Measurements from ENCODE around the gene IGF1R.

IGF1R gene

GRCh38 chr15:98720577-98721565, 72.5 kb downstream of the IGF1R start:
- Histone ChIP-seq H3K9me3 (ENCODE audit: low read length) (no peaks in the 10 kb centered on the region), H2AFZ (ENCODE audit: low read depth, low read length) (no peak overlapping the region), H3K27me3 (ENCODE audit: insufficient read depth, low read length) (no peaks in the 10 kb centered on the region), H3K4me1 (ENCODE audit: insufficient read depth, low read length) (peaks cover 44% of the 10 kb centered on the region), H3K36me3 (ENCODE audit: insufficient read depth, low read length) (no peaks in the 10 kb centered on the region), H3K4me3 (ENCODE audit: low read length) (no peak overlapping the region)

- Histone ChIP-seq H3K4me1 (ENCODE audit: insufficient read depth, low read length) (peaks cover 43% of the 10 kb centered on the region), H3K36me3 (ENCODE audit: insufficient read depth, low read length) (no peaks in the 10 kb centered on the region), H3K27me3 (ENCODE audit: insufficient read depth, low read length) (no peaks in the 10 kb centered on the region), H3K9me3 (ENCODE audit: low read length) (no peaks in the 10 kb centered on the region), H2AFZ (ENCODE audit: low read depth, low read length) (no peak overlapping the region), H3K4me3 (ENCODE audit: low read length) (no peak overlapping the region)
Observed at GRCh38 chr15:98722209-98722608, 73.9 kb downstream of the IGF1R start.

DNA sequence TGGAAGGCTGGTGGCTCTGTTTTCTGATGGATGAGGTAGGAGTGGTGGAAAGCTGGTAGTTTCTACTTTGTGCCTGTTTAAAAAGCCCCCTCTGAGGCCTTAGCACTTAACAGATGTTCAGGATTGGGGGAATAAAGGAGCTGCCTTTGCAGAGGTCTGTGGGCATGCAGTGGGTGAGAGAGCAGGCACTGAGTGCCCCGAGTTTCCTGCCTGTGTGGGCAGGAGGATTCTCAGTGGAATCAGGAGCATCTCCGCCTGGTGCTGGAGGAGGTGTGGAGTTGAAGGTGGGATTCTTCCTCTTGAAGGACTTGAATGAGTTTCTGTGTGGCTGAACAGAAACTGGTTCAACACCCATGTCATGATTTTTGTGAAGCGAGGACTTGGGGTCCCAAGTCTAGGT, 74.3 kb downstream of the IGF1R start:
- Histone ChIP-seq H2AFZ (ENCODE audit: low read depth, low read length) (no peak overlapping the region), H3K27me3 (ENCODE audit: insufficient read depth, low read length) (no peaks in the 10 kb centered on the region), H3K36me3 (ENCODE audit: insufficient read depth, low read length) (no peaks in the 10 kb centered on the region), H3K9me3 (ENCODE audit: low read length) (no peaks in the 10 kb centered on the region), H3K4me1 (ENCODE audit: insufficient read depth, low read length) (peaks cover 47% of the 10 kb centered on the region), H3K4me3 (ENCODE audit: low read length) (no peak overlapping the region)

GRCh38 chr15:98723195-98723594, 74.9 kb downstream of the IGF1R start:
- no peak overlapping the region for H3K4me3 ChIP-seq (ENCODE audit: low read length)
- peaks cover 47% of the 10 kb centered on the region for H3K4me1 ChIP-seq (ENCODE audit: insufficient read depth, low read length)
- H3K27me3 ChIP-seq (ENCODE audit: insufficient read depth, low read length): no peaks in the 10 kb centered on the region
- no peak overlapping the region for H2AFZ ChIP-seq (ENCODE audit: low read depth, low read length)
- no peaks in the 10 kb centered on the region for H3K36me3 ChIP-seq (ENCODE audit: insufficient read depth, low read length)
- no peaks in the 10 kb centered on the region for H3K9me3 ChIP-seq (ENCODE audit: low read length)

GRCh38 chr15:98724048-98724447, 75.7 kb downstream of the IGF1R start:
- Histone ChIP-seq H3K4me3 (ENCODE audit: low read length) (no peak overlapping the region), H3K4me1 (ENCODE audit: insufficient read depth, low read length) (peaks cover 46% of the 10 kb centered on the region), H2AFZ (ENCODE audit: low read depth, low read length) (no peak overlapping the region), H3K36me3 (ENCODE audit: insufficient read depth, low read length) (no peaks in the 10 kb centered on the region), H3K27me3 (ENCODE audit: insufficient read depth, low read length) (no peaks in the 10 kb centered on the region), H3K9me3 (ENCODE audit: low read length) (no peaks in the 10 kb centered on the region)

DNA sequence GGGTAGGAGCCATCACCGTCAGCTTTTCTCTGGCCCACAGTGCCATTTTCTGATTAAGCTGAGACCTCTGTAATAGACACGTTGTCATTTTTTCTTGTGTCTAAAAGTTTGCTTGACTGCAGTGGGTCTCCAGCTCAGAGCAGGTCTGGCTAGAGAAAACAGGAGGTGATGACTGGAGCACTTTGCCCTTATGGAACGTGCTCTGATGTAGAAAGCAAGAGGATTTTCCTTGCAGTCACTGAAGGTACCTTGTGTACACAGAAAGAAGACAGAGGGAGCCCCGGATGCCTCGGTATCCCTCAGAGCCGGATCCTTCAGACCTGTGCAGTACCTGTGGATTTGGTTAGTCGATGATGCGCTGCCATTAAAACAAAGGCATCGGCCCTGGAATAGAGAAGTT, 76.2 kb downstream of the IGF1R start:
- Histone ChIP-seq H3K9me3 (ENCODE audit: low read length) (no peaks in the 10 kb centered on the region), H3K4me3 (ENCODE audit: low read length) (no peak overlapping the region), H3K4me1 (ENCODE audit: insufficient read depth, low read length) (peaks cover 46% of the 10 kb centered on the region), H3K27me3 (ENCODE audit: insufficient read depth, low read length) (no peaks in the 10 kb centered on the region), H2AFZ (ENCODE audit: low read depth, low read length) (no peak overlapping the region), H3K36me3 (ENCODE audit: insufficient read depth, low read length) (no peaks in the 10 kb centered on the region)

DNA sequence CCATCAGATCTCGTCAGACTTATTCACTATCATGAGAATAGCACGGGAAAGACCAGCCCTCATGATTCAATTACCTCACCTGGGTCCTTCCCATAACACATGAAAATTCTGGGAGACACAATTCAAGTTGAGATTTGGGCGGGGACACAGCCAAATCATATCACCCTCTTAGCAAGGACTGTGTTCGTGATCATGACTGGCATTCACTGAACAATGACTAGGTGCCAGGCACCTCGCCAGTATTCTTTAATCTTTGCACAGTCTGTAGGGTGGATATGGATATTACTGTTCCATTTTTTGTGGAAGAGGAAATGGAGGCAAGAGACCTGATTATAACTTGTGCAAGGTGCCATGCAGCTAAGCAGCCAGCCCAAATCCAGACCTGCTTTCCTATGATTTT, 77.5 kb downstream of the IGF1R start:
- Histone ChIP-seq H3K9me3 (ENCODE audit: low read length) (no peaks in the 10 kb centered on the region), H3K4me3 (ENCODE audit: low read length) (no peak overlapping the region), H3K27me3 (ENCODE audit: insufficient read depth, low read length) (no peaks in the 10 kb centered on the region), H3K4me1 (ENCODE audit: insufficient read depth, low read length) (peaks cover 46% of the 10 kb centered on the region), H2AFZ (ENCODE audit: low read depth, low read length) (no peak overlapping the region), H3K36me3 (ENCODE audit: insufficient read depth, low read length) (no peaks in the 10 kb centered on the region)

GRCh38 chr15:98727115-98728040, 79.0 kb downstream of the IGF1R start:
- no peaks in the 10 kb centered on the region for H3K9me3 ChIP-seq (ENCODE audit: low read length)
- H3K27me3 ChIP-seq (ENCODE audit: insufficient read depth, low read length): no peaks in the 10 kb centered on the region
- peaks cover 48% of the 10 kb centered on the region for H3K4me1 ChIP-seq (ENCODE audit: insufficient read depth, low read length)
- H3K36me3 ChIP-seq (ENCODE audit: insufficient read depth, low read length): no peaks in the 10 kb centered on the region
- no peak overlapping the region for H3K4me3 ChIP-seq (ENCODE audit: low read length)
- no peak overlapping the region for H2AFZ ChIP-seq (ENCODE audit: low read depth, low read length)

DNA sequence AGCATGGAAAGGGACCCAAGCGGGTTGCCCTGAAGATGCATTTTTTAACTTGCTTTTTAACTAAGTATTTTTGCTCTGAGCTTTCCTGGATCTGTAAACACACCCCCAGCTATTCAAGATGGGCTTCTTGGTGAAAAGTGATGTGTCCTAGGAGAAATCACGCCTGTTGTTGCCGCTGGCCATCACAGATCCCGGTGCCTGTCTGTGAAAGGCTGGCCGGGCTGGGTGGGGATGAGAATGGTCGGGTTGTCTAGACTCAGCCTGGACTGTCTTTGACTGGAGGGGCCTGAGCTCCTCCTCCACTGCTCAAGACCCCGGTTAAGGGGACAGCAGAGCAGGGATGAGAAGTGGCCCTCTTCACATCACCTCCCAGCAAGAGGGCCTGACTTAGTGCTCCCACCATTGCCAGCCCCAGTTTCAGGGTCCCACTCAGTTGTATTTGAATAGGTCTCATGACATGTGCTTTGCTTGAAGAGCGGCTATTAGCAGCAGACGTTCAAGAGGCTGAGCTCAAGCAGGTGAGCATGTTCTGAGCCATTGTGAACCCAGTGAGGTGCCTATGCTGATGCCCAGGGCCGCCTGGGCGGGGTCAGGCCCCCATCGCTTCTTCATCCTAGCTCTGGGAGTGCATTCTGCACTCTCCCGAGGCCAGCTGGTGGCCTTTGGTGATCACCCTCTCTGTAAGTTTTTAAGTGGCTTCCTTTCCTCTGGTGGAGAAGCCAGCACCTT, 79.9 kb downstream of the IGF1R start:
- H3K4me3 ChIP-seq (ENCODE audit: low read length): no peak overlapping the region
- peaks cover 42% of the 10 kb centered on the region for H3K4me1 ChIP-seq (ENCODE audit: insufficient read depth, low read length)

DNA sequence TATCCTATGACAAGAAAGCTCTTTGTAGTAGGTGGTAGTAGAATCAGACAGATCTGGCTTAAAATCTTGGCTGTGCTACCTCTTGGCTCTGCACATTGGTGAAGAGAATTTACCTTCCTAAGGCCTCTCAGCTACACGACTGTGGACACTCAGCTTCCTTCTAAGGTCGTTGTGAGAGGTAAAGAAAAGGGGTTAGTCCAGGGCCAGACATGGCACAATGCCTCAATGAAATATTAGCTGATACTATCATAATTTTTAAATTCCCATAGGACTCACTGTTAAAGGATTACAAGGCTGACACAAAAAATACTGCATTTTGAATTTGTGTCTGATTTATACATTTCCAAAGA, 80.4 kb downstream of the IGF1R start:
- Histone ChIP-seq H3K4me1 (ENCODE audit: insufficient read depth, low read length) (peaks cover 41% of the 10 kb centered on the region), H3K4me3 (ENCODE audit: low read length) (no peak overlapping the region), H3K27me3 (ENCODE audit: insufficient read depth, low read length) (no peaks in the 10 kb centered on the region)

More for the DNA sequence above, 79.9 kb downstream of the IGF1R start:
- no peak overlapping the region for H2AFZ ChIP-seq (ENCODE audit: low read depth, low read length)
- H3K27me3 ChIP-seq (ENCODE audit: insufficient read depth, low read length): no peaks in the 10 kb centered on the region
- H3K36me3 ChIP-seq (ENCODE audit: insufficient read depth, low read length): no peaks in the 10 kb centered on the region
- H3K9me3 ChIP-seq (ENCODE audit: low read length): no peaks in the 10 kb centered on the region

GRCh38 chr15:98729446-98730042, 81.2 kb downstream of the IGF1R start:
- Histone ChIP-seq H3K36me3 (ENCODE audit: insufficient read depth, low read length) (no peaks in the 10 kb centered on the region), H3K4me3 (ENCODE audit: low read length) (no peak overlapping the region), H3K4me1 (ENCODE audit: insufficient read depth, low read length) (peaks cover 41% of the 10 kb centered on the region), H3K27me3 (ENCODE audit: insufficient read depth, low read length) (no peaks in the 10 kb centered on the region), H2AFZ (ENCODE audit: low read depth, low read length) (no peak overlapping the region), H3K9me3 (ENCODE audit: low read length) (no peaks in the 10 kb centered on the region)

More for the DNA sequence above, 80.4 kb downstream of the IGF1R start:
- no peaks in the 10 kb centered on the region for H3K9me3 ChIP-seq (ENCODE audit: low read length)
- no peak overlapping the region for H2AFZ ChIP-seq (ENCODE audit: low read depth, low read length)
- no peaks in the 10 kb centered on the region for H3K36me3 ChIP-seq (ENCODE audit: insufficient read depth, low read length)

- no peaks in the 10 kb centered on the region for H3K27me3 ChIP-seq (ENCODE audit: insufficient read depth, low read length)
- no peaks in the 10 kb centered on the region for H3K9me3 ChIP-seq (ENCODE audit: low read length)
- peaks cover 41% of the 10 kb centered on the region for H3K4me1 ChIP-seq (ENCODE audit: insufficient read depth, low read length)
- H3K36me3 ChIP-seq (ENCODE audit: insufficient read depth, low read length): no peaks in the 10 kb centered on the region
- no peak overlapping the region for H3K4me3 ChIP-seq (ENCODE audit: low read length)
- H2AFZ ChIP-seq (ENCODE audit: low read depth, low read length): no peak overlapping the region
Observed at GRCh38 chr15:98730860-98731711, 82.7 kb downstream of the IGF1R start.
